HFFc6 (cell line): ENCODE measurements around the gene LILRA1. TPM values are rescaled to one million over a fixed set of nuclear protein-coding genes. Genes with fewer than 3 reads are reported as not detected.
"Not testable (repeated sequence)": the region's sequence is repeated elsewhere in the genome, so short reads cannot be mapped to it uniquely, and the experiment has no call there.

Experiments used
- DNase-seq: peaks from one replicate; pipeline ENCODE4 v3.0.0-alpha.2; 2018
- H3K27ac Mint-ChIP-seq: 2 replicates; pipeline ENCODE4 v1.8.0; 2020; ENCODE audit warnings: mild to moderate bottlenecking, mixed read lengths
- H3K27me3 Mint-ChIP-seq: 2 replicates; pipeline ENCODE4 v1.8.0; 2021; ENCODE audit warnings: mild to moderate bottlenecking, moderate library complexity, mixed read lengths; ENCODE audit not compliant: insufficient read depth
- H3K36me3 Mint-ChIP-seq: 2 replicates; pipeline ENCODE4 v1.8.0; 2021; ENCODE audit warnings: low read depth, mixed read lengths
- H3K4me1 Mint-ChIP-seq: 2 replicates; pipeline ENCODE4 v1.8.0; 2020; ENCODE audit warnings: low read depth, mixed read lengths
- H3K4me3 Mint-ChIP-seq: 2 replicates; pipeline ENCODE4 v1.8.0; 2020; ENCODE audit warnings: mild to moderate bottlenecking, moderate library complexity, mixed read lengths
- H3K9me3 Mint-ChIP-seq: 2 replicates; pipeline ENCODE4 v1.8.0; 2020; ENCODE audit warnings: mild to moderate bottlenecking, mixed read lengths
- long read RNA-seq: library from polyadenylated mRNA; unstranded; transcript quantifications from one replicate; pipeline ENCODE4 v2.0.0, GENCODE V29; 2019
- total RNA-seq, 6 experiments: library from RNA; stranded (reverse); fragmentation: NEBNext Ultra II Directional; extraction: Animal tissue kit (Norgen Biotek cat#: 25700); gene quantifications; 2 replicates in 1 of 6; 3 replicates in 5 of 6; pipeline ENCODE4 v1.2.3, GENCODE V29; 2021
- TF ChIP-seq, protein P1 (sequence below): fragments of 200-600 bp; sonication (generic); IDR thresholded peaks from 2 replicates; pipeline ENCODE4 v1.5.0; 2021; ENCODE audit warnings: antibody characterized with exemption, mild to moderate bottlenecking

The LILRA1 gene
- total RNA-seq: not detected
- long read RNA-seq: 0 reads

DNA sequence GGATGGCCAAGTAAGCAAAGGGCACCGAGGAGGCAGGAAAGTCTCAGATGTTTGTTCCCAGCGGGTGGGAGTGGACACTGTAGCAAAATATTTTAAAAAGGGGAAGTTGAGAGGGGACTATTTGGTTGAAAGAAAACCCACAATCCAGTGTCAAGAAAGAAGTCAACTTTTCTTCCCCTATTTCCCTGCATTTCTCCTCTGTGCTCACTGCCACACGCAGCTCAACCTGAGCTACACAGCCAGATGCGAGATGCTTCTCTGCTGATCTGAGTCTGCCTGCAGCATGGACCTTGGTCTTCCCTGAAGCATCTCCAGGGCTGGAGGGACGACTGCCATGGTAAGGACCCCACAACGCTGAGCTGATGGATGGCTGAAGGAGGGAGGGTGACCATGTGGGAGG lies at the start of gene LILRA1:
Gene LILRA1, plus strand, starts transcription at position 188 of the 400 bp plus-strand sequence. CDS start 613 bp downstream, outside the sequence.
- H3K4me3 Mint-ChIP-seq, H3K27ac Mint-ChIP-seq, DNase-seq, H3K27me3 Mint-ChIP-seq, H3K36me3 Mint-ChIP-seq, H3K4me1 Mint-ChIP-seq: not testable (repeated sequence)
- H3K9me3 Mint-ChIP-seq: peaks cover 53% of the 10 kb centered on the region

DNA sequence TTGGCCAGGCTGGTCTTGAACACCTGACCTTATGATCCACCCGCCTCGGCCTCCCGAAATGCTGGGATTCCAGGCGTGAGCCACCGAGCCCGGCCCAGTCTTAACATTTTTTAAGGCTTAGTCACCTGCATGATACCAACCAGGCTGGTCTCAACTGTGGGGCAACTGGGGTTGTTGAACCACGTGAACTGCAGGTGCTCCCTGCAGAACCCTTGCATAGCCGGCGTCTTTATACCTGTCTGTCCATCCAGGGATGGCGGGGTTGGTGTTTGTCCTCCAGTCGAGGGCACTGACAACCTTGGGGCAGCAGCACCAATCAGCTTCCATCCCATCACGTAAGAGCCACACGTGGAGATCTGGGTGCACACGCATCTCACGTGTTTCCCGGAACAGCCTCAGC lies 44.6 kb upstream of the LILRA1 start:
- H3K27me3 Mint-ChIP-seq: no peaks in the 10 kb centered on the region
- H3K4me1 Mint-ChIP-seq: no peaks in the 10 kb centered on the region
- H3K9me3 Mint-ChIP-seq: peaks cover 68% of the 10 kb centered on the region
- DNase-seq: no peak
- no peak overlapping the region for H3K27ac Mint-ChIP-seq
- TF ChIP-seq, protein P1, sequence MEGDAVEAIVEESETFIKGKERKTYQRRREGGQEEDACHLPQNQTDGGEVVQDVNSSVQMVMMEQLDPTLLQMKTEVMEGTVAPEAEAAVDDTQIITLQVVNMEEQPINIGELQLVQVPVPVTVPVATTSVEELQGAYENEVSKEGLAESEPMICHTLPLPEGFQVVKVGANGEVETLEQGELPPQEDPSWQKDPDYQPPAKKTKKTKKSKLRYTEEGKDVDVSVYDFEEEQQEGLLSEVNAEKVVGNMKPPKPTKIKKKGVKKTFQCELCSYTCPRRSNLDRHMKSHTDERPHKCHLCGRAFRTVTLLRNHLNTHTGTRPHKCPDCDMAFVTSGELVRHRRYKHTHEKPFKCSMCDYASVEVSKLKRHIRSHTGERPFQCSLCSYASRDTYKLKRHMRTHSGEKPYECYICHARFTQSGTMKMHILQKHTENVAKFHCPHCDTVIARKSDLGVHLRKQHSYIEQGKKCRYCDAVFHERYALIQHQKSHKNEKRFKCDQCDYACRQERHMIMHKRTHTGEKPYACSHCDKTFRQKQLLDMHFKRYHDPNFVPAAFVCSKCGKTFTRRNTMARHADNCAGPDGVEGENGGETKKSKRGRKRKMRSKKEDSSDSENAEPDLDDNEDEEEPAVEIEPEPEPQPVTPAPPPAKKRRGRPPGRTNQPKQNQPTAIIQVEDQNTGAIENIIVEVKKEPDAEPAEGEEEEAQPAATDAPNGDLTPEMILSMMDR: no peak
- H3K4me3 Mint-ChIP-seq: no peak overlapping the region
- H3K36me3 Mint-ChIP-seq: peaks cover 8% of the 10 kb centered on the region

DNA sequence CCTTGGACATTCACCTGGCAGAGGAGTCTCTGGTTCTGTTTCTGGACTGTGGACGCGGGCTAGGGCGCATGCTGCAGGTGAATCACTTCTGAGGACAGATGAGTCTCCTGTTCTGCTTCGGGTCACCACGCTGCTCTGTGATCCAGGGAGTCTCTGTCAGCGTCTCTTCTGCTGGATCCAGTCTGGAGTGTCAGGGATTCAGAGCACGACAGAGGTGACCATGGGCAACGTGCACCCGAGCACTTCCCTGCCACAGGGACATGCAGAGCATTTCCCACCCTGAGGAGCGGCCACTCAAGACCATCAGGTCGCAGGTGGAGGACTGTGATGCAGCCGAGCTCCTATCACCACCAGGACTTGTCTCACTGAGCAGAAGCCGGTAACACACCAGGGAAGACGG lies 44.2 kb upstream of the LILRA1 start:
- H3K9me3 Mint-ChIP-seq: peaks cover 67% of the 10 kb centered on the region
- TF ChIP-seq, protein P1: no peak
- H3K27ac Mint-ChIP-seq: no peak overlapping the region
- no peaks in the 10 kb centered on the region for H3K27me3 Mint-ChIP-seq
- DNase-seq: no peak
- H3K4me1 Mint-ChIP-seq: no peaks in the 10 kb centered on the region
- H3K36me3 Mint-ChIP-seq: peaks cover 8% of the 10 kb centered on the region
- no peak overlapping the region for H3K4me3 Mint-ChIP-seq

DNA sequence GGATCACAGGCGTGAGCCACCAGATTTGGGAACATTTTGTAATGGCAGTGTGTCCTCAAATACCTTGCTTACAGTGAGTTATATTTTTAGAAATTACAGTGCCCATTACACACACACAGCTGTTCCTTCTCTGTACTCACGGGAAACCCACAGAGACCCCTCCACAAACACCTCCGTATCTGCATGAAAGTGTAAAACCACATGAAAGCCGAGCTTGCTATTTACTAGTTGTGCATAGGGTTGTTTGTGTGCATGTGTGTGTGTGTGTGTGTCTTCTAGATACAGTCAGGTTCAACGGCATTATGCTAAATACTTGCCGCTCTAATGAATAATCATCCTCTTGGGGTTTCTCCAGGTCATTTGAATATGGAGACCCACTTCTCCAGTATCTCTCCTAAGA lies 42.1 kb upstream of the LILRA1 start:
- Mint-ChIP-seq H3K4me3 (no peak overlapping the region), H3K9me3 (peaks cover 59% of the 10 kb centered on the region)

DNA sequence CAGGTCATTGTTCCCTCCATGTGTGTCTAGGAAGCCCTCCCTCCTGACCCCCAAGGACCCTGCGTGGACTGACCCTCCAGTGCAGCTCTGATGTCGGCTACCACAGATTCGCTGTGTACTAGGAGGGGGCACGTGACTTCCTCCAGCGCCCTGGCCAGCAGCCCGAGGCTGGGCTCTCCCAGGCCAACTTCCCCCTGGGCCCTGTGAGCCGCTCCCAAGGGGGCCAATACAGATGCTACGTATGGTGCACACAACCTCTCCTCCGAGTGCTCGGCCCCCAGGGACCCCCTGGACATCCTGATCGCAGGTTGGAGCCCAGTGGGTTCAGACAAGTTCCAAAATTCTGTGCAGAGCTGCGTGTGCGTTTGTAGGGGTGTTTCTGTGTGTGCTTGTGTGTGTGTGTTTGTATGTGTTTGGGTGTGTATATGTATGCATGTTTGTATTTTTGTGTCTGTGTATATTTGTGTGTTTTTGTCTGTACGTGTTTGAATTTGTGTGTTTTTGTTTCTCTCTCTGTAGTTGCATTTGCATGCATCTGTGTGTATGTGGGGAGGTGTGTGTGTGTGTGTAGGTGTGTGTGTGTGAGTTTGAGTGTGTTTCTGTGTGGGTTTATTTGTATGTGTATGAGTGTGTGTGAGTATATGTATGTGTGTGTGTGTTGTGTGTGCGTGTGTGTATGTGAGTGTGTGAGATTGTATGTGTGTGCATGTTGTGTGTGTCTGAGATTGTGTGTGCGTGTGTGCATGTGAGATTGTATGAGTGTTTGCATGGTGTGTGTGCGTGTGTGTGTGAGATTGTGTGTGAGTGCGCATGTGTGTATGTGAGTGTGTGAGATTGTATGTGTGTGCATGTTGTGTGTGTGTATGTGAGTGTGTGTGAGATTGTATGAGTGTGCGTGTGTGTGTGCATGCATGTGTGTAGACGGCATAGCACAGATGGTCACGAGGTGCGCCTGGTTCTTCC lies 41.2 kb upstream of the LILRA1 start:
- Mint-ChIP-seq H3K4me3 (no peak overlapping the region), H3K4me1 (no peaks in the 10 kb centered on the region), H3K27me3 (no peaks in the 10 kb centered on the region), H3K27ac (no peak overlapping the region), H3K36me3 (peaks cover 12% of the 10 kb centered on the region), H3K9me3 (peaks cover 54% of the 10 kb centered on the region)
- no peak for DNase-seq
- TF ChIP-seq, protein P1: no peak

More for the DNA sequence above, 42.1 kb upstream of the LILRA1 start:
- H3K36me3 Mint-ChIP-seq: peaks cover 12% of the 10 kb centered on the region
- DNase-seq: no peak
- no peaks in the 10 kb centered on the region for H3K4me1 Mint-ChIP-seq
- no peak overlapping the region for H3K27ac Mint-ChIP-seq
- no peaks in the 10 kb centered on the region for H3K27me3 Mint-ChIP-seq
- TF ChIP-seq, protein P1: no peak

DNA sequence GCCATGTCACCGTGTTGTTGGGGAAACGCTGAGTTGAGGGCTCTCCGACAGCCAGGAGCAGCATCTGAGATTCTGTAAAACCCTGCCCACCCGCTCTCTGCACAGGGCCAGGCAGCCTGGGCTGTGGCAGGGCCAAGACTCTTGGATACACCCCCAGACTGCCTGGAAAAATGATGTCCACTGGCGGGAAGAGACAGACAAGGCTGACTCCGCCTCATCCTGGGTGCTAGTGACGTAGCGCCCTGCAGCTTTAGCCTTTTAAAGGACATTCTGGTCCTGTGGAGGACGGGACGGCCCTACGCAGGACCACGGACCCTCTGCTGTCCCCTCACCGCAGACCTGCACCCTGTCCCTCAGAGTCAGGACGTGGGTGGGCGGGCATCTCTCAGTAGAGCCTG lies 40.5 kb upstream of the LILRA1 start:
- Mint-ChIP-seq H3K4me1 (no peaks in the 10 kb centered on the region), H3K36me3 (peaks cover 12% of the 10 kb centered on the region), H3K4me3 (no peak overlapping the region), H3K27me3 (no peaks in the 10 kb centered on the region), H3K27ac (no peak overlapping the region), H3K9me3 (peaks cover 51% of the 10 kb centered on the region)
- TF ChIP-seq, protein P1: no peak
- no peak for DNase-seq
